CD8-positive, alpha-beta memory T cell (primary cell): Measurements from ENCODE around the gene CHKB. TPM values are rescaled to one million over a fixed set of nuclear protein-coding genes. Genes with fewer than 3 reads are reported as not detected.

Experiments used
- CTCF ChIA-PET: fragments of 350-600 bp; sonication (Branson Sonifier 250); formaldehyde crosslinking; loops from one replicate; lab custom pipeline; 2021; ENCODE audit warnings: antibody characterized with exemption; lab: Charles Lee
- POLR2A ChIA-PET: fragments of 350-600 bp; sonication (Branson Sonifier 250); formaldehyde crosslinking; loops from one replicate; lab custom pipeline; 2021; ENCODE audit warnings: antibody characterized with exemption; lab: Charles Lee
- DNase-seq, 5 donors: peaks; one replicate each; pipeline versions ENCODE4 v3.0.0 to v3.0.0-alpha.2; 2020 to 2022; ENCODE audit warnings: mixed read lengths in 1 of 5
- H3K27ac ChIP-seq: one replicate; pipeline ENCODE4 v1.7.0; 2013; ENCODE audit warnings: low read depth, mild to moderate bottlenecking, low read length, moderate library complexity
- H3K27me3 ChIP-seq: 2 replicates; pipeline ENCODE4 v1.7.0; 2013; ENCODE audit warnings: low read length, mild to moderate bottlenecking; ENCODE audit not compliant: insufficient read depth, poor library complexity, severe bottlenecking
- H3K36me3 ChIP-seq: 2 replicates; pipeline ENCODE4 v1.7.0; 2013; ENCODE audit warnings: mild to moderate bottlenecking, low read length, moderate library complexity; ENCODE audit not compliant: insufficient read depth
- H3K4me1 ChIP-seq: 2 replicates; pipeline ENCODE4 v1.7.0; 2013; ENCODE audit warnings: mild to moderate bottlenecking, low read length, moderate library complexity; ENCODE audit not compliant: insufficient read depth
- H3K4me3 ChIP-seq: 2 replicates; pipeline ENCODE4 v1.7.0; 2013; ENCODE audit warnings: mild to moderate bottlenecking, low read length
- H3K9me3 ChIP-seq: 2 replicates; pipeline ENCODE4 v1.7.0; 2013; ENCODE audit warnings: mild to moderate bottlenecking, low read length
- H3K27ac Mint-ChIP-seq, 8 donors: one replicate each; pipeline ENCODE4 v1.8.0; 2020 to 2021; ENCODE audit warnings: mixed read lengths in 8 of 8, mild to moderate bottlenecking in 6 of 8, inconsistent platforms in 3 of 8, moderate library complexity in 3 of 8
- H3K27me3 Mint-ChIP-seq, 2 donors: one replicate each; pipeline ENCODE4 v1.8.0; 2020 to 2021; ENCODE audit warnings: mixed read lengths in 2 of 2, mild to moderate bottlenecking in 1 of 2, moderate library complexity in 1 of 2
- H3K36me3 Mint-ChIP-seq, 3 donors: one replicate each; pipeline ENCODE4 v1.8.0; 2020 to 2021; ENCODE audit warnings: mixed read lengths in 3 of 3, inconsistent platforms in 1 of 3, mild to moderate bottlenecking in 1 of 3
- H3K4me1 Mint-ChIP-seq, 3 donors: one replicate each; pipeline ENCODE4 v1.8.0; 2020 to 2021; ENCODE audit warnings: mixed read lengths in 3 of 3, inconsistent platforms in 1 of 3, mild to moderate bottlenecking in 1 of 3
- H3K4me3 Mint-ChIP-seq, 7 donors: one replicate each; pipeline ENCODE4 v1.8.0; 2020 to 2021; ENCODE audit warnings: mixed read lengths in 7 of 7, mild to moderate bottlenecking in 6 of 7, moderate library complexity in 4 of 7, inconsistent platforms in 2 of 7
- H3K9me3 Mint-ChIP-seq, 5 donors: one replicate each; pipeline ENCODE4 v1.8.0; 2020 to 2022; ENCODE audit warnings: mixed read lengths in 5 of 5, mild to moderate bottlenecking in 3 of 5, moderate library complexity in 2 of 5, inconsistent platforms in 1 of 5
- polyA plus RNA-seq: library from polyadenylated mRNA; unstranded; fragments of 300-500 nt; fragmentation: Illumina TruSeq; gene quantifications from one replicate; pipeline ENCODE4 v1.2.3, GENCODE V29; 2021
- total RNA-seq, 2 experiments: library from RNA; stranded (reverse); gene quantifications; one replicate each; pipeline ENCODE4 v1.2.3, GENCODE V29; 2021

Gene CHKB
- 10 to 100 TPM; 72.1 to 76.1 TPM for total RNA-seq
- 33.3 TPM for polyA plus RNA-seq

- CTCF ChIA-PET = interaction anchor here (1.1 to 2.9 kb wide), 4 partner anchors 17 to 57 kb away, joined by 4 to 18 read pairs (median 8); partner anchors contain the start of genes SCO2 and SYCE3
- peaks cover 11 to 32% (median 17%) of the 10 kb centered on the region in 3 donors for H3K4me1 Mint-ChIP-seq
- peak; percentile 97 to 99 (median 98) for DNase-seq
- POLR2A ChIA-PET = interaction anchor here (0.6 to 1.9 kb wide), 8 partner anchors 35 to 85 kb away, joined by 3 to 14 read pairs (median 5); partner anchors contain the start of genes ARSA, LMF2, NCAPH2 and SCO2
- no peaks in the 10 kb centered on the region for H3K9me3 Mint-ChIP-seq
- peak within 1 kb of the TSS; percentile 94 for H3K27ac ChIP-seq
- no peaks in the 10 kb centered on the region for H3K9me3 ChIP-seq
- no peaks in the 10 kb centered on the region for H3K27me3 Mint-ChIP-seq
- peak within 1 kb of the TSS; percentile 88 to 98 (median 94) for H3K4me3 Mint-ChIP-seq
- peaks cover 0 to 22% (median 0%) of the 10 kb centered on the region in 3 donors for H3K36me3 Mint-ChIP-seq
- H3K4me1 ChIP-seq = peaks cover 19% of the 10 kb centered on the region
- H3K4me3 ChIP-seq = peak within 1 kb of the TSS; percentile 89
- H3K27me3 ChIP-seq = no peaks in the 10 kb centered on the region
- peak within 1 kb of the TSS; percentile 88 to 99 (median 96) for H3K27ac Mint-ChIP-seq
- peaks cover 5% of the 10 kb centered on the region for H3K36me3 ChIP-seq
Measured at GRCh38 chr22:50582493-50583293, at the start of gene CHKB. Gene CHKB, minus strand, starts transcription at chr22:50582849. Its CDS starts 68 bp downstream, at chr22:50582781.

GRCh38 chr22:50630376-50630775 lies 47.7 kb upstream of the CHKB start:
- Histone ChIP-seq H3K27ac (no peak overlapping the region), H3K4me3 (no peak overlapping the region), H3K27me3 (no peaks in the 10 kb centered on the region), H3K36me3 (no peaks in the 10 kb centered on the region), H3K4me1 (peaks cover 15% of the 10 kb centered on the region), H3K9me3 (no peaks in the 10 kb centered on the region)
- Mint-ChIP-seq H3K27ac (peak overlapping the region in 3 of 8 donors; percentile 5 to 85 (median 7)), H3K9me3 (peaks cover 0 to 5% (median 0%) of the 10 kb centered on the region in 5 donors), H3K27me3 (no peaks in the 10 kb centered on the region), H3K36me3 (peaks cover 0 to 12% (median 0%) of the 10 kb centered on the region in 3 donors), H3K4me3 (peak overlapping the region in 1 of 7 donors; percentile 70), H3K4me1 (peaks cover 16 to 26% (median 24%) of the 10 kb centered on the region in 3 donors)
- DNase-seq = no peak
- ChIA-PET CTCF (interaction anchor here (1.5 to 1.8 kb wide), 2 partner anchors 10 to 105 kb away, joined by 5 to 7 read pairs; partner anchors contain the start of gene SCO2), POLR2A (no interaction called here)

GRCh38 chr22:50628543-50629134 lies 46.0 kb upstream of the CHKB start:
- ChIA-PET POLR2A (interaction anchor here (0.7 to 1.0 kb wide), 2 partner anchors 46 to 101 kb away, joined by 3 read pairs; no protein-coding TSS in a partner anchor), CTCF (interaction anchor here (1.7 kb wide), 1 partner anchor 103 kb away, joined by 4 read pairs; the partner anchor contains the start of gene SCO2)
- Mint-ChIP-seq H3K9me3 (peaks cover 0 to 5% (median 0%) of the 10 kb centered on the region in 5 donors), H3K4me1 (peaks cover 18 to 30% (median 24%) of the 10 kb centered on the region in 3 donors), H3K36me3 (peaks cover 0 to 23% (median 2%) of the 10 kb centered on the region in 3 donors), H3K27ac (peak overlapping the region; percentile 82 to 99 (median 93)), H3K4me3 (peak overlapping the region; percentile 75 to 90 (median 84)), H3K27me3 (no peaks in the 10 kb centered on the region)
- H3K36me3 ChIP-seq = no peaks in the 10 kb centered on the region
- peak overlapping the region; percentile 56 for H3K27ac ChIP-seq
- peak overlapping the region; percentile 70 for H3K4me3 ChIP-seq
- H3K9me3 ChIP-seq = no peaks in the 10 kb centered on the region
- no peaks in the 10 kb centered on the region for H3K27me3 ChIP-seq
- H3K4me1 ChIP-seq = peaks cover 15% of the 10 kb centered on the region
- peak in 3 of 5 donors; percentile 17 to 62 (median 61) for DNase-seq

GRCh38 chr22:50627642-50628542 lies 45.2 kb upstream of the CHKB start, which contains the start of gene ARSA:
Gene ARSA, minus strand, starts transcription at chr22:50628152. Its CDS starts 373 bp downstream, at chr22:50627779.
- Mint-ChIP-seq H3K4me1 (peaks cover 18 to 35% (median 24%) of the 10 kb centered on the region in 3 donors), H3K27me3 (no peaks in the 10 kb centered on the region), H3K36me3 (peaks cover 0 to 23% (median 2%) of the 10 kb centered on the region in 3 donors), H3K9me3 (peaks cover 0 to 5% (median 0%) of the 10 kb centered on the region in 5 donors), H3K27ac (peak within 1 kb of the TSS; percentile 82 to 99 (median 93)), H3K4me3 (peak within 1 kb of the TSS; percentile 75 to 90 (median 84))
- no peaks in the 10 kb centered on the region for H3K9me3 ChIP-seq
- ChIA-PET POLR2A (interaction anchor here (0.7 to 1.8 kb wide), 4 partner anchors 28 to 102 kb away, joined by 3 to 5 read pairs (median 3); partner anchors contain the start of gene SCO2), CTCF (interaction anchor here (1.2 to 1.7 kb wide), 2 partner anchors 65 to 102 kb away, joined by 3 to 4 read pairs; partner anchors contain the start of genes SCO2 and SYCE3)
- H3K27me3 ChIP-seq = no peaks in the 10 kb centered on the region
- H3K4me3 ChIP-seq = peak within 1 kb of the TSS; percentile 84
- peak within 1 kb of the TSS; percentile 57 for H3K27ac ChIP-seq
- DNase-seq = peak; percentile 71 to 87 (median 80)
- peaks cover 20% of the 10 kb centered on the region for H3K4me1 ChIP-seq
- no peaks in the 10 kb centered on the region for H3K36me3 ChIP-seq

- peaks cover 0 to 23% (median 2%) of the 10 kb centered on the region in 3 donors for H3K36me3 Mint-ChIP-seq
- H3K9me3 ChIP-seq = no peaks in the 10 kb centered on the region
- no peaks in the 10 kb centered on the region for H3K27me3 ChIP-seq
- peak overlapping the region; percentile 84 for H3K4me3 ChIP-seq
- peak overlapping the region; percentile 39 to 95 (median 82) for H3K27ac Mint-ChIP-seq
- ChIA-PET POLR2A (interaction anchor here (0.9 to 1.8 kb wide), 2 partner anchors 27 to 102 kb away, joined by 3 to 5 read pairs; partner anchors contain the start of gene SCO2), CTCF (interaction anchor here (1.2 to 1.7 kb wide), 2 partner anchors 64 to 101 kb away, joined by 3 to 4 read pairs; partner anchors contain the start of genes SCO2 and SYCE3)
- no peaks in the 10 kb centered on the region for H3K36me3 ChIP-seq
- no peaks in the 10 kb centered on the region for H3K27me3 Mint-ChIP-seq
- peak overlapping the region; percentile 57 for H3K27ac ChIP-seq
- peaks cover 28% of the 10 kb centered on the region for H3K4me1 ChIP-seq
- peaks cover 26 to 43% (median 32%) of the 10 kb centered on the region in 3 donors for H3K4me1 Mint-ChIP-seq
- DNase-seq = peak in 1 of 5 donors; percentile 55
- peaks cover 0 to 5% (median 0%) of the 10 kb centered on the region in 5 donors for H3K9me3 Mint-ChIP-seq
- peak overlapping the region; percentile 75 to 89 (median 83) for H3K4me3 Mint-ChIP-seq
Measured at GRCh38 chr22:50626850-50627641, 44.4 kb upstream of the CHKB start.

- DNase-seq = no peak
- Histone ChIP-seq H3K9me3 (no peaks in the 10 kb centered on the region), H3K4me1 (peaks cover 35% of the 10 kb centered on the region), H3K27me3 (no peaks in the 10 kb centered on the region), H3K36me3 (no peaks in the 10 kb centered on the region), H3K4me3 (no peak overlapping the region), H3K27ac (no peak overlapping the region)
- Mint-ChIP-seq H3K36me3 (peaks cover 0 to 23% (median 2%) of the 10 kb centered on the region in 3 donors), H3K27me3 (no peaks in the 10 kb centered on the region), H3K4me1 (peaks cover 33 to 50% (median 39%) of the 10 kb centered on the region in 3 donors), H3K9me3 (peaks cover 0 to 5% (median 0%) of the 10 kb centered on the region in 5 donors), H3K27ac (peak overlapping the region in 5 of 8 donors; percentile 9 to 85 (median 51)), H3K4me3 (peak overlapping the region; percentile 24 to 81 (median 67))
- ChIA-PET CTCF (interaction anchor here (1.2 kb wide), 1 partner anchor 63 kb away, joined by 3 read pairs; the partner anchor contains the start of gene SYCE3), POLR2A (interaction anchor here (1.8 kb wide), 1 partner anchor 101 kb away, joined by 5 read pairs; the partner anchor contains the start of gene SCO2)
Measured at GRCh38 chr22:50626314-50626849, 43.7 kb upstream of the CHKB start.
